ENCODE measurements around the gene GPC6.

GRCh38 chr13:93228643-93228937 is 2.0 kb downstream of the GPC6 start:
- TF ChIP-seq CTCF (conservative IDR thresholded peaks at IDR 0.05) (no peak), ZFX (IDR thresholded peaks at IDR 0.05) (no peak)
